Measurements from ENCODE around the gene PHIP. TPM values are rescaled to one million over a fixed set of nuclear protein-coding genes. Genes with fewer than 3 reads are reported as not detected.
A peak's percentile ranks its signal among the peaks of the same experiment; 100 is the strongest.

PHIP gene
- total RNA-seq (2021; ENCODE audit: unreplicated experiment) (22.6 TPM), Bru-seq, nascent RNA (percentile 91 among the genes with signal in this experiment), BruChase-seq, experiment 1, labeled RNA remaining after a 6-hour chase (percentile 83 among the genes with signal in this experiment), BruChase-seq, experiment 2, labeled RNA remaining after a 2-hour chase (percentile 83 among the genes with signal in this experiment)
- polyA plus RNA-seq (2012) = 4.9 and 6.0 TPM in 2 replicates
- long read RNA-seq, partial matches to known transcripts = 60 of 75 reads
- long read RNA-seq, other reads (novel, unspliced or antisense) = 15 of 75 reads

GRCh38 chr6:79078075-79078969, at the start of gene PHIP:
Gene PHIP, minus strand, starts transcription at chr6:79078254. Its CDS starts 186 bp downstream, at chr6:79078068.
- ChIA-PET POLR2A (no interaction called here), RAD21 (ENCODE audit: low non-redundant PET in 1 of 2, low total read pairs in 2 of 2, uncharacterized antibody in 2 of 2, unreplicated experiment in 2 of 2) (no interaction called here), CTCF (no interaction called here)
- Histone ChIP-seq H3K79me2 (ENCODE audit: insufficient read depth, low read length) (peaks cover 35% of the 10 kb centered on the region), H3K4me1 (ENCODE audit: control insufficient read depth in 1 of 2, insufficient read depth in 2 of 2, low read length in 2 of 2) (peaks cover 4 to 18% of the 10 kb centered on the region in 2 experiments; a peak in 3 of 4 replicates), H3K4me3 (replicated peaks in 1 of 2; ENCODE audit: low read depth in 1 of 2, low read length in 2 of 2) (peak within 1 kb of the TSS; percentile 72 to 80), H2AFZ (ENCODE audit: low read depth, low read length, poor library complexity, severe bottlenecking) (peak within 1 kb of the TSS; percentile 63), H3K9ac (ENCODE audit: low read length) (peak within 1 kb of the TSS; percentile 82), H3K27ac (ENCODE audit: low read depth, low read length) (peak within 1 kb of the TSS; percentile 77), H3K9me3 (ENCODE audit: control insufficient read depth in 1 of 2, insufficient read depth in 1 of 2, low read depth in 1 of 2, low read length in 2 of 2) (no peaks in the 10 kb centered on the region), H3K9me2 (ENCODE audit: insufficient read depth) (no peaks in the 10 kb centered on the region), H3K27me3 (ENCODE audit: insufficient read depth, low read length) (no peaks in the 10 kb centered on the region), H3K4me2 (ENCODE audit: low read length) (peak within 1 kb of the TSS; percentile 87), H4K20me1 (ENCODE audit: insufficient read depth) (no peaks in the 10 kb centered on the region), H3K36me3 (ENCODE audit: control insufficient read depth in 1 of 2, insufficient read depth in 2 of 2, low read length in 2 of 2) (no peaks in the 10 kb centered on the region)
- BruUV-seq (replicated peaks) = TSS peak; percentile 93
- intact Hi-C loops (cut with micrococcal nuclease) = loop anchor here (1.0 kb wide), 1 partner anchor 156 kb away; the partner anchor contains the start of gene HMGN3
- ATAC-seq (peak; percentile 81), DNase-seq (ENCODE audit: low read depth, low spot score) (peak; percentile 90)
- TF ChIP-seq POLR2AphosphoS5 (IDR thresholded peaks at IDR 0.05; ENCODE audit: low read depth, low read length) (peak; percentile 72), EZH2phosphoT487 (IDR thresholded peaks at IDR 0.05; ENCODE audit: borderline replicate concordance) (no peak), ELF1 (IDR thresholded peaks at IDR 0.05; ENCODE audit: borderline replicate concordance, low read depth) (no peak), CEBPB (IDR thresholded peaks at IDR 0.05; ENCODE audit: low read depth) (no peak), EZH2 (IDR thresholded peaks at IDR 0.05) (no peak), ZNF274 (IDR thresholded peaks at IDR 0.05; ENCODE audit: low read depth, low read length) (no peak), POLR2A (IDR thresholded peaks at IDR 0.05; ENCODE audit: borderline replicate concordance, extremely low read depth, insufficient read depth, insufficient read length) (peak; percentile 91), EGR1 (IDR thresholded peaks at IDR 0.05; ENCODE audit: low read depth) (peak; percentile 80), RAD21 (IDR thresholded peaks at IDR 0.05; ENCODE audit: low read depth) (no peak), JUND (IDR thresholded peaks at IDR 0.05) (peak; percentile 53; the same call in 1 of the 2 replicates), YY1 (IDR thresholded peaks at IDR 0.05; ENCODE audit: extremely low read depth, insufficient replicate concordance, low read depth, low read length) (peak; percentile 52), SP1 (IDR thresholded peaks at IDR 0.05; ENCODE audit: low read depth) (peak; percentile 46; the same call in 1 of the 2 replicates), ZBTB33 (IDR thresholded peaks at IDR 0.05; ENCODE audit: extremely low read depth, insufficient replicate concordance, low read length) (no peak), TCF7L2 (IDR thresholded peaks at IDR 0.05; ENCODE audit: borderline replicate concordance, extremely low read depth, insufficient read depth, insufficient read length) (peak; percentile 62), FOSL1 (IDR thresholded peaks at IDR 0.05; ENCODE audit: low read depth) (no peak; the same call in none of the 2 replicates), CBX3 (IDR thresholded peaks at IDR 0.05; ENCODE audit: low read depth) (peak; percentile 77), ZFX (IDR thresholded peaks at IDR 0.05) (peak; percentile 87), SRF (IDR thresholded peaks at IDR 0.05; ENCODE audit: low read depth) (peak; percentile 16; the same call in 1 of the 2 replicates), SIN3A (IDR thresholded peaks at IDR 0.05; ENCODE audit: low read depth) (peak; percentile 80)
- TF ChIP-seq, protein P1, sequence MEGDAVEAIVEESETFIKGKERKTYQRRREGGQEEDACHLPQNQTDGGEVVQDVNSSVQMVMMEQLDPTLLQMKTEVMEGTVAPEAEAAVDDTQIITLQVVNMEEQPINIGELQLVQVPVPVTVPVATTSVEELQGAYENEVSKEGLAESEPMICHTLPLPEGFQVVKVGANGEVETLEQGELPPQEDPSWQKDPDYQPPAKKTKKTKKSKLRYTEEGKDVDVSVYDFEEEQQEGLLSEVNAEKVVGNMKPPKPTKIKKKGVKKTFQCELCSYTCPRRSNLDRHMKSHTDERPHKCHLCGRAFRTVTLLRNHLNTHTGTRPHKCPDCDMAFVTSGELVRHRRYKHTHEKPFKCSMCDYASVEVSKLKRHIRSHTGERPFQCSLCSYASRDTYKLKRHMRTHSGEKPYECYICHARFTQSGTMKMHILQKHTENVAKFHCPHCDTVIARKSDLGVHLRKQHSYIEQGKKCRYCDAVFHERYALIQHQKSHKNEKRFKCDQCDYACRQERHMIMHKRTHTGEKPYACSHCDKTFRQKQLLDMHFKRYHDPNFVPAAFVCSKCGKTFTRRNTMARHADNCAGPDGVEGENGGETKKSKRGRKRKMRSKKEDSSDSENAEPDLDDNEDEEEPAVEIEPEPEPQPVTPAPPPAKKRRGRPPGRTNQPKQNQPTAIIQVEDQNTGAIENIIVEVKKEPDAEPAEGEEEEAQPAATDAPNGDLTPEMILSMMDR (IDR thresholded peaks at IDR 0.05 in 2 of 3, conservative IDR thresholded peaks at IDR 0.05 in 1 of 3; ENCODE audit: borderline replicate concordance in 1 of 3, insufficient read depth in 1 of 3, low read depth in 2 of 3, low read length in 2 of 3) = no peak
- TF ChIP-seq, protein P2, sequence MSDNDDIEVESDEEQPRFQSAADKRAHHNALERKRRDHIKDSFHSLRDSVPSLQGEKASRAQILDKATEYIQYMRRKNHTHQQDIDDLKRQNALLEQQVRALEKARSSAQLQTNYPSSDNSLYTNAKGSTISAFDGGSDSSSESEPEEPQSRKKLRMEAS (IDR thresholded peaks at IDR 0.05) = peak; percentile 77
- TF ChIP-seq, protein P3, sequence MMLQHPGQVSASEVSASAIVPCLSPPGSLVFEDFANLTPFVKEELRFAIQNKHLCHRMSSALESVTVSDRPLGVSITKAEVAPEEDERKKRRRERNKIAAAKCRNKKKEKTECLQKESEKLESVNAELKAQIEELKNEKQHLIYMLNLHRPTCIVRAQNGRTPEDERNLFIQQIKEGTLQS (IDR thresholded peaks at IDR 0.05) = no peak; the same call in 1 of the 2 replicates

All from HCT116 (cell line).